PC-3 (cell line): ENCODE data around the gene NFIC. TPM values are rescaled to one million over a fixed set of nuclear protein-coding genes. Genes with fewer than 3 reads are reported as not detected.

Experiments
- ATAC-seq: fragments of 200-7000 bp; cut with Tn5 transposase; 2 replicates; pipeline ENCODE4 v1.9.1; 2020; ENCODE audit warnings: mild to moderate bottlenecking, moderate library complexity
- BruUV-seq: library from RNA; stranded (reverse); fragments of 400-500 nt; replicated peaks from 2 replicates; lab custom pipeline; 2021; lab: Mats Ljungman, UMichigan
- CTCF ChIA-PET: fragments of 300-600 bp; sonication (Branson Sonifier 250); formaldehyde crosslinking; loops from one replicate; lab custom pipeline; 2022; ENCODE audit warnings: antibody characterized with exemption; lab: Charles Lee
- POLR2A ChIA-PET: fragments of 300-600 bp; sonication (Branson Sonifier 250); formaldehyde crosslinking; loops from one replicate; lab custom pipeline; 2022; ENCODE audit warnings: antibody characterized with exemption; ENCODE audit not compliant: unreplicated experiment; lab: Charles Lee
- DNase-seq: peaks from one replicate; pipeline ENCODE4 v3.0.0-alpha.2; 2015
- H2AFZ ChIP-seq: fragments of 300-600 bp; sonication (generic); 2 replicates; pipeline ENCODE4 v1.6.0; 2016; ENCODE audit warnings: antibody characterized with exemption, low read length
- H3F3A ChIP-seq: fragments of 300-600 bp; sonication (generic); one replicate; pipeline ENCODE4 v1.6.0; 2017; ENCODE audit warnings: antibody characterized with exemption, low read length, control low read depth, mild to moderate bottlenecking; ENCODE audit not compliant: unreplicated experiment
- H3K27ac ChIP-seq: fragments of 300-600 bp; sonication (generic); 2 replicates; pipeline ENCODE4 v1.5.1; 2016; ENCODE audit warnings: mild to moderate bottlenecking, low read length
- H3K27me3 ChIP-seq: fragments of 300-600 bp; sonication (generic); 2 replicates; pipeline ENCODE4 v1.6.1; 2016; ENCODE audit warnings: low read length, mixed read lengths
- H3K36me3 ChIP-seq: fragments of 300-600 bp; sonication (generic); 2 replicates; pipeline ENCODE4 v1.6.1; 2016; ENCODE audit warnings: low read depth, mixed run types, low read length, mixed read lengths
- H3K4me1 ChIP-seq: fragments of 300-600 bp; sonication (generic); 2 replicates; pipeline ENCODE4 v1.5.1; 2016; ENCODE audit warnings: low read length; ENCODE audit not compliant: insufficient read depth
- H3K4me2 ChIP-seq: fragments of 300-600 bp; sonication (generic); 2 replicates; pipeline ENCODE4 v1.6.0; 2016; ENCODE audit warnings: low read length
- H3K4me3 ChIP-seq: fragments of 300-600 bp; sonication (generic); 2 replicates; pipeline ENCODE4 v1.5.1; 2016; ENCODE audit warnings: mild to moderate bottlenecking, low read length, mixed read lengths
- H3K79me2 ChIP-seq: fragments of 300-600 bp; sonication (generic); 2 replicates; pipeline ENCODE4 v1.6.1; 2017; ENCODE audit warnings: low read length, mixed read lengths
- H3K9ac ChIP-seq: fragments of 300-600 bp; sonication (generic); 2 replicates; pipeline ENCODE4 v1.6.0; 2016; ENCODE audit warnings: mild to moderate bottlenecking, low read length
- H3K9me2 ChIP-seq: fragments of 300-600 bp; sonication (generic); replicated peaks from 2 replicates; pipeline ENCODE4 v1.6.1; 2016; ENCODE audit warnings: mixed run types, low read length, mixed read lengths
- H3K9me3 ChIP-seq: fragments of 300-600 bp; sonication (generic); 2 replicates; pipeline ENCODE4 v1.6.1; 2016; ENCODE audit warnings: low read length, mixed read lengths
- H4K20me1 ChIP-seq: fragments of 300-600 bp; sonication (generic); 2 replicates; pipeline ENCODE4 v1.6.1; 2016; ENCODE audit warnings: low read length, mixed read lengths
- CTCF ChIP-seq: fragments of 300-600 bp; sonication (generic); conservative IDR thresholded peaks from 2 replicates; pipeline ENCODE4 v1.5.1; 2017; ENCODE audit warnings: antibody characterized with exemption, low read depth, mild to moderate bottlenecking, low read length
- EZH2 ChIP-seq: fragments of 300-600 bp; sonication (generic); IDR thresholded peaks from one replicate; pipeline ENCODE4 v1.6.1; 2017; ENCODE audit warnings: antibody characterized with exemption, mild to moderate bottlenecking, low read length; ENCODE audit not compliant: unreplicated experiment
- EZH2phosphoT487 ChIP-seq: fragments of 300-600 bp; sonication (generic); IDR thresholded peaks from 2 replicates; pipeline ENCODE4 v1.6.1; 2018; ENCODE audit warnings: mild to moderate bottlenecking, antibody characterized with exemption, low read length, borderline replicate concordance
- intact Hi-C: fragments of 100-400 bp; cut with micrococcal nuclease; formaldehyde crosslinking; loops from 2 replicates; pipeline ENCODE4 v1.9.0; 2023
- total RNA-seq: library from RNA; depleted of rRNA; stranded (reverse); fragments of >200 nt; gene quantifications from 2 replicates; pipeline ENCODE4 v1.2.3, GENCODE V29; 2014

The NFIC gene
- total RNA-seq, 1 experiment from 2014 or later, result 31.7 TPM

DNA sequence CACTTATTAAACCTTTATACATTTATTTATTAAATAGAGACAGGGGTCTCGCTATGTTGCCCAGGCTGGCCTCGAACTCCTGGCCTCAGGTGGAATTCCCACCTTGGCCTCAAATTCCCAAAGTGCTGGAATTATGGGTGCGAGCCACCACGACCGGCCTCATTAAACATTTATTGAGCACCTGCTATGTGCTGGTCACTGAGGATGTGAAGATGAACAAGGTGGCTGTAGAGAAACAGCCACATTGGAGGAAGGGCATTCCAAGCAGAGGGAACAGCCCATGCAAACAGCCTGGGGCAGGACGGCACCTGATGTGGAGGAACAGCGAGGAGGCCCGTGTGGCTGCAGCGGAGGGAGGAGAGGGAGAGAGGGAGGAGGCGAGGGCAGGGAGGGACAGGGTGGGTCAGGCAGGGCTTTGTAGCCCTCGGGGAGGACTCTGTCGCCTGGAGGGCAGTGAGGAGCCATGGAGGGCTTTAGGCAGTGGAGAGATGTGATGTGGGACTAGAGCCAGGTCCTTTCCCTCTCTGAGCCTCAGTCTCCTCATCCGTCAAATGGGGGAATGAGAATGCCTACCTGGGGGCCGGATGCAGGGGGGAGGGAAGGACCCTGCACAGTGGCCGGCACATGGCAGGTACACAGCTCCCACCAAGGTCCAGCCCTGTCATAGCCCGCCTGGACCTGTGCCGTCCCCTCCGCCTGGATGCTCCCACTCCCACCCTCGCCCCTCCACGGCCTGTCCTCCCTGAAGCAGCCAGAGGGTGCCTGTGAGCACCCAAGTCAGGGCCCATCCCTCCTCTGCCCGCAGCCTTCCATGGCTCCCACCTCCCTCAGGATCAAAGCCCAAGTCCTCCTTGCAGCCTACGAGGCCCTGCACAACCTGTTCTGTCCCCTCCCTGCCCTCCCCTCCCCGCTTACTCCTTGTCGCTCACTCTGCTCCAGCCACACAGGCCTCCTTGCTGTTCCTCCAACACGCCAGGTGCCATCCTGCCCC lies 21.5 kb upstream of the NFIC start:
- TF ChIP-seq EZH2phosphoT487 (no peak), CTCF (no peak), EZH2 (no peak)
- H3K9me3 ChIP-seq, result no peaks in the 10 kb centered on the region
- no peaks in the 10 kb centered on the region for H3K27me3 ChIP-seq
- H3K9me2 ChIP-seq, result no peaks in the 10 kb centered on the region
- no peak overlapping the region for H3K27ac ChIP-seq
- intact Hi-C loops, result no loop called here
- no peaks in the 10 kb centered on the region for H3K79me2 ChIP-seq
- no TSS peak for BruUV-seq
- no peak overlapping the region for H2AFZ ChIP-seq
- H3K4me3 ChIP-seq, result no peak overlapping the region
- POLR2A ChIA-PET, result no interaction called here
- no peak for DNase-seq
- H4K20me1 ChIP-seq, result no peaks in the 10 kb centered on the region
- ATAC-seq, result no peak
- 0 out of 2 replicates have a peak overlapping the region, but pooled peaks have one; percentile 26 for H3K4me2 ChIP-seq
- CTCF ChIA-PET, result interaction anchor here (0.6 kb wide), 2 partner anchors 17 to 128 kb away, joined by 3 to 6 read pairs; no protein-coding TSS in a partner anchor
- peaks cover 8% of the 10 kb centered on the region; the same call in 1 of the 2 replicates for H3K4me1 ChIP-seq
- H3F3A ChIP-seq, result no peaks in the 10 kb centered on the region
- no peaks in the 10 kb centered on the region for H3K36me3 ChIP-seq
- no peak overlapping the region for H3K9ac ChIP-seq

DNA sequence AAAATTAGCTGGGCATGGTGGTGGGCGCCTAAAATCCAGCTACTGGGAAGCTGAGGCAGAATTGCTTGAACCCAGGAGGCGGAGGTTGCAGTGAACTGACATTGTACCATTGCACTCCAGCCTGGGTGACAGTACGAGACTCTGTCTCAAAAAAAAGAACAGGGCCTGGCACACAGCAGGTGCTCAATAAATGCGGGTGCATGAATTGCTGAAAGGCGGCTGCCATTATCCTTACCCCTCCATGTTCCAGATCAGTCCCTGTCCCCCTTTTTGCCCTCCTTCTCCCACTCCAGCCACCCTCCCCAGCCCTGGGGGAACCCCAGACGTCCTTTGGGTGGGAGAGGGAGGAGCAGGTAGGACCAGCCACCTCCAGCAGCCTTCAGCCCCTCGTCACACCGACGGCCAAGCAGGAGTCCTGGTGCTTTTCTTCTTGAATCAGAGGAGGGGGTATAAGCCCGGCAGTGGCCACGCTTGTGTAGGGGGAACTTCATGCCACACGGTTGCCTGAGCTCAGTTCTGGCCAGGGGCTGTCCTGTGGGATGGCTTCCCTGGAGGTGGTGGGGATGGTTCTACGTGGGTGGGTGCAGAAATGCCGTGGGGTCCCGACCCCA lies 20.4 kb upstream of the NFIC start:
- DNase-seq (no peak), ATAC-seq (no peak)
- Histone ChIP-seq H3K4me3 (no peak overlapping the region), H3K36me3 (no peaks in the 10 kb centered on the region), H3K9me3 (no peaks in the 10 kb centered on the region), H3K4me1 (peaks cover 8% of the 10 kb centered on the region; the same call in 1 of the 2 replicates), H3K79me2 (no peaks in the 10 kb centered on the region), H3F3A (no peaks in the 10 kb centered on the region), H3K4me2 (peak overlapping the region; percentile 71; the same call in 1 of the 2 replicates), H2AFZ (peak overlapping the region; percentile 84; the same call in 1 of the 2 replicates), H3K27ac (no peak overlapping the region), H3K9me2 (no peaks in the 10 kb centered on the region), H4K20me1 (no peaks in the 10 kb centered on the region), H3K9ac (no peak overlapping the region), H3K27me3 (no peaks in the 10 kb centered on the region)
- BruUV-seq, result no TSS peak
- CTCF ChIA-PET, result interaction anchor here (0.6 kb wide), 1 partner anchor 16 kb away, joined by 6 read pairs; no protein-coding TSS in a partner anchor
- intact Hi-C loops, result no loop called here
- POLR2A ChIA-PET, result no interaction called here
- TF ChIP-seq EZH2 (no peak), EZH2phosphoT487 (no peak), CTCF (no peak)
